Esophagus muscularis mucosa (tissue), 4 donors: Measurements from ENCODE around the gene AGBL1. TPM values are rescaled to one million over a fixed set of nuclear protein-coding genes. Genes with fewer than 3 reads are reported as not detected.
"Not testable (repeated sequence)": the region's sequence is repeated elsewhere in the genome, so short reads cannot be mapped to it uniquely, and the experiment has no call there.

Experiments used
- DNase-seq: peaks from one replicate; pipeline ENCODE4 v3.0.0-alpha.2; 2017; ENCODE audit errors: extremely low spot score
- H3K27ac ChIP-seq, 4 donors: fragments of 200-600 bp; sonication (generic); replicated peaks in 1 of 4; 1 replicate in 3 of 4; 2 replicates in 1 of 4; pipeline ENCODE4 v1.5.1; 2016 to 2019; ENCODE audit warnings: mild to moderate bottlenecking in 1 of 4
- H3K27me3 ChIP-seq, 4 donors: fragments of 200-600 bp; sonication (generic); one replicate each; pipeline versions ENCODE4 v1.5.1 to v1.6.0; 2016 to 2019
- H3K36me3 ChIP-seq, 4 donors: fragments of 200-600 bp; sonication (generic); one replicate each; pipeline ENCODE4 v1.5.1; 2016 to 2019
- H3K4me1 ChIP-seq, 4 donors: fragments of 200-600 bp; sonication (generic); one replicate each; pipeline ENCODE4 v1.5.1; 2016 to 2019
- H3K4me3 ChIP-seq, 4 donors: fragments of 200-600 bp; sonication (generic); 1 replicate in 2 of 4; 2 replicates in 2 of 4; pipeline ENCODE4 v1.5.1; 2016 to 2019; ENCODE audit warnings: mild to moderate bottlenecking in 4 of 4, moderate library complexity in 1 of 4
- H3K9me3 ChIP-seq, 4 donors: fragments of 200-600 bp; sonication (generic); 1 replicate in 3 of 4; 2 replicates in 1 of 4; pipeline ENCODE4 v1.5.1; 2016 to 2019
- CTCF ChIP-seq, 3 experiments: fragments of 200-600 bp in 2 of 3; fragments of 450-650 bp in 1 of 3; sonication (generic) in 2 of 3; IDR thresholded peaks; one replicate each; pipeline ENCODE4 v1.5.1; 2017 to 2019; ENCODE audit warnings: antibody characterized with exemption in 3 of 3, mild to moderate bottlenecking in 2 of 3, moderate library complexity in 1 of 3
- EP300 ChIP-seq: sonication (generic); formaldehyde crosslinking; IDR thresholded peaks from one replicate; pipeline ENCODE4 v1.6.1; 2017; ENCODE audit warnings: antibody characterized with exemption
- POLR2A ChIP-seq: fragments of 450-650 bp; IDR thresholded peaks from one replicate; pipeline ENCODE4 v1.6.1; 2017; ENCODE audit warnings: antibody characterized with exemption, moderate library complexity, mild to moderate bottlenecking, low read depth
- POLR2AphosphoS5 ChIP-seq, 2 donors: sonication (generic); formaldehyde crosslinking; IDR thresholded peaks; one replicate each; pipeline ENCODE4 v1.6.1; 2017; ENCODE audit warnings: antibody characterized with exemption in 2 of 2
- WGBS: methylation state at CpG from one replicate; pipeline ENCODE4 v1.1.5; 2018; 5-methylcytosine and 5-hydroxymethylcytosine counted together
- intact Hi-C: fragments of 100-400 bp; cut with DNase I; formaldehyde crosslinking; loops from one replicate; pipeline ENCODE4 v1.15.1; 2023
- total RNA-seq, 4 donors: library from RNA; depleted of rRNA; stranded (reverse); fragments of >200 nt; gene quantifications; one replicate each; pipeline versions ENCODE4 v1.1.0 to v1.2.1, GENCODE V29; 2016

Gene AGBL1
- total RNA-seq, 4 donors from 2014 or later: 0.06 TPM; not detected in 3

GRCh38 chr15:86506401-86506800 is 426.7 kb downstream of the AGBL1 start:
- no peak overlapping the region for H3K27ac ChIP-seq
- WGBS: 91% methylated on average over 2 of the region's 2 CpGs
- no peak overlapping the region for H3K4me3 ChIP-seq
- H3K36me3 ChIP-seq: no peaks in the 10 kb centered on the region
- no peaks in the 10 kb centered on the region for H3K27me3 ChIP-seq
- peaks cover 0 to 5% (median 0%) of the 10 kb centered on the region in 4 donors for H3K9me3 ChIP-seq
- TF ChIP-seq POLR2AphosphoS5 (IDR thresholded peaks at IDR 0.05): no peak
- TF ChIP-seq POLR2A: no peak
- no peak for DNase-seq
- intact Hi-C loops: no loop called here
- no peaks in the 10 kb centered on the region for H3K4me1 ChIP-seq

DNA sequence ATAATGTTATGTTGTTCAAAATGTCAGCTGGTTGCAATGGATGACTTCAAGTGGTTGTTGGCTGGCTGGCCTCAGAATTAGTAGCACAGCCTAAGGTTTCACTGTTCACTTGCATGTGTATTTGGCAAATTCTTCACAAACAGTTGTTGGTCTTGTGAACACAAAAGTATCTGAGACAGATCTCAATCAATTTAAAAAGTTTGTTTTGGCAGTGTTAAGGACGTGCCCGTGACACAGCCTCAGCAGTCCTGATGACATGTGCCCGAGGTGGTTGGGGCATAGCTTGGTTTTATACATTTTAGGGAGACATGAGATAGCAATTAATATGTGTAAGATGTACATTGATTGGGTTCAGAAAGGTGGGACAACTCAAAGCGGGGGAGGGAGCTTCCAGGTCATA is 436.0 kb downstream of the AGBL1 start:
- intact Hi-C loops: no loop called here
- H3K9me3 ChIP-seq: no peaks in the 10 kb centered on the region
- H3K4me3 ChIP-seq: no peak overlapping the region
- H3K36me3 ChIP-seq: no peaks in the 10 kb centered on the region
- 92% methylated on average over 4 of the region's 4 CpGs for WGBS
- TF ChIP-seq POLR2AphosphoS5 (IDR thresholded peaks at IDR 0.05) (no peak), EP300 (no peak), POLR2A (no peak)
- H3K27me3 ChIP-seq: no peaks in the 10 kb centered on the region
- no peak overlapping the region for H3K27ac ChIP-seq
- no peaks in the 10 kb centered on the region for H3K4me1 ChIP-seq
- no peak for DNase-seq

DNA sequence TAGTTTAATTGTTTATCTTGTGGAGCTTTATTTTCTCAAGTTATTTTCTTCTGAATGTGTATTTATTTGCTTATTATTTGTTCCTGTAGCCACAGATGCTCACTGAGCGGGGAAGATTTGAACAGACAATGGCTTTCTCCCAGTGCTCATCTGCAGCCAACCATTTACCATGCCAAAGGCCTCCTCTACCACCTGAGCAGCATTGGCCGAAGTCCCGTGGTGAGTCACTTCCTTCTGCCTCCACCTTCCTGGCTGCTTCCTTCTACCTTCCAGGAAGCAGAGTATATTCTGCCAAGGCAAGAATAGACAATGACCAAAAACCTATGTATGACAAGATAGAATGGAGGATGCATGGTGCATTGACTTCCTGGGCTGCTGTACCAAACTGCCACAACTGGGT is 443.1 kb downstream of the AGBL1 start:
- H3K27me3 ChIP-seq: no peaks in the 10 kb centered on the region

GRCh38 chr15:86526938-86527690 is 447.4 kb downstream of the AGBL1 start:
- no peaks in the 10 kb centered on the region for H3K36me3 ChIP-seq
- no peak overlapping the region for H3K4me3 ChIP-seq
- 71% methylated on average over 4 of the region's 4 CpGs for WGBS
- H3K9me3 ChIP-seq: no peaks in the 10 kb centered on the region
- intact Hi-C loops: no loop called here
- no peaks in the 10 kb centered on the region for H3K4me1 ChIP-seq
- TF ChIP-seq POLR2A (no peak), EP300 (no peak), CTCF (IDR thresholded peaks at IDR 0.05) (no peak), POLR2AphosphoS5 (IDR thresholded peaks at IDR 0.05) (no peak)
- no peaks in the 10 kb centered on the region for H3K27me3 ChIP-seq
- DNase-seq: no peak
- H3K27ac ChIP-seq: no peak overlapping the region

More for the DNA sequence above, 443.1 kb downstream of the AGBL1 start:
- TF ChIP-seq EP300 (no peak), POLR2AphosphoS5 (IDR thresholded peaks at IDR 0.05) (no peak), CTCF (IDR thresholded peaks at IDR 0.05) (no peak), POLR2A (no peak)
- intact Hi-C loops: no loop called here
- no peak overlapping the region for H3K4me3 ChIP-seq
- WGBS: 88% methylated on average over 3 of the region's 3 CpGs
- no peak overlapping the region for H3K27ac ChIP-seq
- H3K36me3 ChIP-seq: no peaks in the 10 kb centered on the region
- H3K4me1 ChIP-seq: no peaks in the 10 kb centered on the region
- H3K9me3 ChIP-seq: no peaks in the 10 kb centered on the region
- no peak for DNase-seq

DNA sequence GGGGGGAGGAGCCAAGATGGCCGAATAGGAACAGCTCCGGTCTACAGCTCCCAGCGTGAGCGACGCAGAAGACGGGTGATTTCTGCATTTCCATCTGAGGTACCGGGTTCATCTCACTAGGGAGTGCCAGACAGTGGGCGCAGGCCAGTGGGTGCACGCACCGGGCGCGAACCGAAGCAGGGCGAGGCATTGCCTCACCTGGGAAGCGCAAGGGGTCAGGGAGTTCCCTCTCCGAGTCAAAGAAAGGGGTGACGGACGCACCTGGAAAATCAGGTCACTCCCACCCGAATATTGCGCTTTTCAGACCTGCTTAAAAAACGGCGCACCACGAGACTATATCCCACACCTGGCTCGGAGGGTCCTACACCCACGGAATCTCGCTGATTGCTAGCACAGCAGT is 448.4 kb downstream of the AGBL1 start:
- intact Hi-C loops, H3K9me3 ChIP-seq, H3K4me3 ChIP-seq, DNase-seq, H3K27me3 ChIP-seq, H3K4me1 ChIP-seq, H3K36me3 ChIP-seq, H3K27ac ChIP-seq: not testable (repeated sequence)
- 95% methylated on average over 10 of the region's 26 CpGs for WGBS

GRCh38 chr15:86538141-86538540 is 458.5 kb downstream of the AGBL1 start:
- DNase-seq: no peak
- 88% methylated on average over 2 of the region's 2 CpGs for WGBS
- intact Hi-C loops: no loop called here

More at GRCh38 chr15:86538141-86538540, 458.5 kb downstream of the AGBL1 start:
- Histone ChIP-seq H3K27ac (no peak overlapping the region), H3K4me1 (no peaks in the 10 kb centered on the region), H3K9me3 (no peaks in the 10 kb centered on the region), H3K36me3 (no peaks in the 10 kb centered on the region), H3K4me3 (no peak overlapping the region), H3K27me3 (no peaks in the 10 kb centered on the region)
- TF ChIP-seq POLR2A: no peak
- no peak for TF ChIP-seq CTCF (IDR thresholded peaks at IDR 0.05)
- no peak for TF ChIP-seq EP300
- no peak for TF ChIP-seq POLR2AphosphoS5 (IDR thresholded peaks at IDR 0.05)
